NCI-H1092 treated with DMSO at 0.1 percent for 48 hours (cell line): ENCODE data around the gene LENG9.
"Not testable (repeated sequence)": the region's sequence is repeated elsewhere in the genome, so short reads cannot be mapped to it uniquely, and the experiment has no call there.

ENCODE experiments used
- DNase-seq: peaks from one replicate; lab custom pipeline; 2025; lab: John Stamatoyannopoulos, UW

LENG9 gene

GRCh38 chr19:54459282-54460229, 4.0 kb downstream of the LENG9 start:
- DNase-seq = no peak

GRCh38 chr19:54458648-54459281, 4.8 kb downstream of the LENG9 start:
- no peak for DNase-seq

- DNase-seq = no peak
Observed at GRCh38 chr19:54457773-54458647, 5.6 kb downstream of the LENG9 start.

- DNase-seq = no peak
Observed at GRCh38 chr19:54456423-54457373, 6.9 kb downstream of the LENG9 start.

- DNase-seq = no peak
Observed at GRCh38 chr19:54455786-54456422, 7.7 kb downstream of the LENG9 start.

- no peak for DNase-seq
Observed at GRCh38 chr19:54454781-54455675, 8.6 kb downstream of the LENG9 start.

GRCh38 chr19:54453921-54454780, 9.4 kb downstream of the LENG9 start:
- no peak for DNase-seq

- DNase-seq = no peak
Observed at GRCh38 chr19:54452626-54453025, 11.0 kb downstream of the LENG9 start.

- no peak for DNase-seq
Observed at GRCh38 chr19:54451997-54452396, 11.6 kb downstream of the LENG9 start.

- DNase-seq = no peak
Observed at GRCh38 chr19:54451331-54451871, 12.2 kb downstream of the LENG9 start.

GRCh38 chr19:54449701-54450069, 13.9 kb downstream of the LENG9 start:
- no peak for DNase-seq

GRCh38 chr19:54448774-54449700, 14.5 kb downstream of the LENG9 start, which contains the start of gene LENG8:
LENG8 (plus strand) TSS chr19:54449199; CDS start chr19:54451345, 2,146 bp downstream.
- DNase-seq = peak; percentile 93

GRCh38 chr19:54448040-54448773, 15.4 kb downstream of the LENG9 start:
- peak; percentile 4 for DNase-seq

GRCh38 chr19:54446349-54446748, 17.2 kb downstream of the LENG9 start:
- DNase-seq = not testable (repeated sequence)

GRCh38 chr19:54444737-54445136, 18.8 kb downstream of the LENG9 start:
- DNase-seq = no peak

GRCh38 chr19:54440641-54441040, 22.9 kb downstream of the LENG9 start:
- DNase-seq = no peak
